HepG2 (cell line): ENCODE data around the gene RHBG. TPM values are rescaled to one million over a fixed set of nuclear protein-coding genes. Genes with fewer than 3 reads are reported as not detected.

Experiments
- ATAC-seq: fragments of 200-7000 bp; cut with Tn5 transposase; 3 replicates; pipeline ENCODE4 v1.9.1; 2020; ENCODE audit warnings: mild to moderate bottlenecking, moderate library complexity
- BruUV-seq: library from RNA; stranded (reverse); fragments of 400-500 nt; replicated peaks from 2 replicates; lab custom pipeline; 2021; lab: Mats Ljungman, UMichigan
- CTCF ChIA-PET: fragments of 300-600 bp; formaldehyde crosslinking; extraction: SDS; loops from one replicate; lab custom pipeline; 2021; ENCODE audit warnings: low total read pairs, inconsistent platforms, low intra/inter-chr PET ratio; lab: Yijun Ruan, JAX
- POLR2A ChIA-PET: fragments of 350-600 bp; sonication (Branson Sonifier 250); formaldehyde crosslinking; loops from one replicate; lab custom pipeline; 2020; ENCODE audit warnings: antibody characterized with exemption, inconsistent platforms; lab: Yijun Ruan, JAX
- DNase-seq: peaks from one replicate; pipeline ENCODE4 v3.0.0-alpha.2; 2015; ENCODE audit warnings: low spot score
- FAIRE-seq: peaks from 3 replicates; lab custom pipeline; 2011; peaks lifted over from hg19 to GRCh38; lab: Jason Lieb, UNC
- H2AFZ ChIP-seq: one replicate; pipeline ENCODE4 v1.6.1; 2011; ENCODE audit warnings: low read length, inconsistent platforms
- H3K27ac ChIP-seq: fragments of 300-600 bp; 3 replicates; pipeline ENCODE4 v1.8.0; 2011; ENCODE audit warnings: mixed run types, mild to moderate bottlenecking, mixed read lengths, low read length, inconsistent platforms; ENCODE audit not compliant: insufficient read depth; ENCODE audit errors: extremely low read length
- H3K27me3 ChIP-seq, 2 experiments: fragments of 200-600 bp in 1 of 2; 2 replicates in 1 of 2; 3 replicates in 1 of 2; pipeline versions ENCODE4 v1.6.0 to v1.8.0; 2011; ENCODE audit warnings: low read length in 2 of 2, mild to moderate bottlenecking in 2 of 2, moderate library complexity in 2 of 2, inconsistent platforms in 1 of 2; ENCODE audit not compliant: insufficient read depth in 2 of 2, control insufficient read depth in 1 of 2
- H3K36me3 ChIP-seq, 2 experiments: fragments of 200-600 bp in 1 of 2; replicated peaks in 1 of 2; 2 replicates in 1 of 2; 3 replicates in 1 of 2; pipeline versions ENCODE4 v1.5.1 to v1.8.0; 2011; ENCODE audit warnings: low read length in 2 of 2, inconsistent platforms in 1 of 2; ENCODE audit not compliant: insufficient read depth in 2 of 2, control insufficient read depth in 1 of 2
- H3K4me1 ChIP-seq: 2 replicates; pipeline ENCODE4 v1.5.1; 2012; ENCODE audit warnings: low read length, inconsistent platforms; ENCODE audit not compliant: insufficient read depth
- H3K4me2 ChIP-seq: 2 replicates; pipeline ENCODE4 v1.6.0; 2011; ENCODE audit warnings: low read depth, low read length, inconsistent platforms
- H3K4me3 ChIP-seq, 3 experiments: fragments of 200-600 bp in 1 of 3; sonication (generic), shearing (Covaris generic) in 1 of 3; replicated peaks in 1 of 3; 2 replicates each; pipeline ENCODE4 v1.5.1; 2011 to 2016; ENCODE audit warnings: low read length in 3 of 3, inconsistent platforms in 2 of 3, low read depth in 2 of 3, mild to moderate bottlenecking in 2 of 3, control low read depth in 1 of 3, mixed read lengths in 1 of 3; ENCODE audit not compliant: insufficient read depth in 1 of 3
- H3K79me2 ChIP-seq: one replicate; pipeline ENCODE4 v1.6.1; 2011; ENCODE audit warnings: low read length, inconsistent platforms; ENCODE audit not compliant: insufficient read depth
- H3K9ac ChIP-seq: 2 replicates; pipeline ENCODE4 v1.6.0; 2011; ENCODE audit warnings: mild to moderate bottlenecking, low read depth, low read length, inconsistent platforms; ENCODE audit not compliant: insufficient read depth
- H3K9me3 ChIP-seq: 2 replicates; pipeline ENCODE4 v1.5.1; 2012; ENCODE audit warnings: mild to moderate bottlenecking, low read length
- H4K20me1 ChIP-seq: 2 replicates; pipeline ENCODE4 v1.6.0; 2011; ENCODE audit warnings: inconsistent platforms, mild to moderate bottlenecking, low read length, moderate library complexity; ENCODE audit not compliant: insufficient read depth
- HNRNPL ChIP-seq: fragments of 200-400 bp; formaldehyde crosslinking; IDR thresholded peaks from 2 replicates; pipeline ENCODE4 v1.6.1; 2017; ENCODE audit warnings: mild to moderate bottlenecking, low read depth, low read length
- RELA ChIP-seq: sonication (generic); formaldehyde crosslinking; IDR thresholded peaks from 2 replicates; pipeline ENCODE4 v1.4.0; 2020; ENCODE audit warnings: missing genetic modification reagents
- SP2 ChIP-seq: sonication (generic); formaldehyde crosslinking; IDR thresholded peaks from 2 replicates; pipeline ENCODE4 v1.5.1; 2020; ENCODE audit warnings: mild to moderate bottlenecking, missing genetic modification reagents
- STAG1 ChIP-seq: sonication (generic); formaldehyde crosslinking; IDR thresholded peaks from 2 replicates; pipeline ENCODE4 v1.4.0; 2020; ENCODE audit warnings: missing genetic modification reagents
- THAP11 ChIP-seq: IDR thresholded peaks from 2 replicates; pipeline ENCODE4 v1.6.1; 2016; ENCODE audit warnings: missing biosample characterization, missing genetic modification reagents
- ZNF263 ChIP-seq: sonication (generic); formaldehyde crosslinking; IDR thresholded peaks from 2 replicates; pipeline ENCODE4 v1.4.0; 2020; ENCODE audit warnings: missing genetic modification reagents
- ZNF691 ChIP-seq: sonication (generic); formaldehyde crosslinking; IDR thresholded peaks from 2 replicates; pipeline ENCODE4 v1.4.0; 2020; ENCODE audit warnings: missing genetic modification reagents, low read depth, mild to moderate bottlenecking, borderline replicate concordance
- WGBS: methylation state at CpG from one replicate; pipeline ENCODE4 v1.1.6; 2017; ENCODE audit warnings: low lambda C conversion rate; 5-methylcytosine and 5-hydroxymethylcytosine counted together
- in situ Hi-C: cut with HindIII; loops from 2 replicates; pipeline ENCODE4 v1.10.0; 2017; ENCODE audit warnings: low pct_unique_long_range_greater_than_20kb; ENCODE audit not compliant: extremely low pct_ligation_motif_present
- intact Hi-C: fragments of 100-400 bp; cut with micrococcal nuclease; formaldehyde crosslinking; loops from one replicate; pipeline ENCODE4 v1.10.0; 2022; ENCODE audit not compliant: unreplicated experiment
- polyA plus RNA-seq, 8 experiments: library from polyadenylated mRNA; depleted of rRNA in 3 of 8; stranded (reverse) in 7 of 8; unstranded in 1 of 8; fragments of >200 nt; fragmentation: Illumina TruSeq in 4 of 8; extraction: Trizol in 4 of 8; gene quantifications; 2 replicates each; pipeline versions ENCODE4 v1.2.1 to v1.2.3, GENCODE V29; 2011 to 2016; ENCODE audit warnings: low read depth in 4 of 8, missing spikeins in 1 of 8, mixed read lengths in 1 of 8; ENCODE audit not compliant: insufficient read depth in 1 of 8
- total RNA-seq, 5 experiments: library from RNA; depleted of rRNA; stranded (reverse); fragments of >200 nt; fragmentation: Illumina TruSeq; extraction: Trizol; gene quantifications; 2 replicates each; pipeline ENCODE4 v1.2.3, GENCODE V29; 2016; ENCODE audit warnings: low read depth in 1 of 5

The RHBG gene
- total and polyA plus RNA-seq, 2 of the 13 experiments (the other 11 are each of a cell fraction or from before 2014, with no cell fraction given), result 61.8 to 73.5 TPM

- TF ChIP-seq STAG1 (peak; percentile 20; the same call in 1 of the 2 replicates), THAP11 (CRISPR knock-in tag) (no peak), SP2 (CRISPR knock-in tag) (no peak), RELA (no peak)
These were observed 9.0 kb upstream of the RHBG start (continued) for GRCh38 chr1:156359973-156360372.

- CTCF ChIA-PET, result no interaction called here
- no peak overlapping the region for H3K4me3 ChIP-seq
- ATAC-seq, result no peak
- TF ChIP-seq ZNF263 (CRISPR knock-in tag) (0 out of 2 replicates have a peak, but pooled peaks have one; percentile 13), ZNF691 (CRISPR knock-in tag) (peak; percentile 87), HNRNPL (no peak)
- TF ChIP-seq, all 625 proteins: peak for 2
- Histone ChIP-seq H3K27me3 (no peaks in the 10 kb centered on the region), H3K9ac (no peak overlapping the region), H4K20me1 (no peaks in the 10 kb centered on the region), H3K4me2 (no peak overlapping the region), H3K27ac (no peak overlapping the region), H3K36me3 (no peaks in the 10 kb centered on the region), H3K9me3 (no peaks in the 10 kb centered on the region), H3K79me2 (no peaks in the 10 kb centered on the region), H3K4me1 (peaks cover 59% of the 10 kb centered on the region), H2AFZ (no peak overlapping the region)
- in situ Hi-C loops, result no loop called here
- BruUV-seq, result no TSS peak
- no peak for DNase-seq
- 65% methylated on average over 11 of the region's 11 CpGs for WGBS
- POLR2A ChIA-PET, result interaction anchor here (1.1 to 5.8 kb wide), 3 partner anchors 11 to 69 kb away, joined by 3 to 46 read pairs (median 4); no protein-coding TSS in a partner anchor
- no peak for FAIRE-seq
- intact Hi-C loops, result no loop called here
These were observed 8.5 kb upstream of the RHBG start for GRCh38 chr1:156360534-156360933.
